ENCODE measurements around the gene FRAT2. TPM values are rescaled to one million over a fixed set of nuclear protein-coding genes. Genes with fewer than 3 reads are reported as not detected.
A peak's percentile ranks its signal among the peaks of the same experiment; 100 is the strongest.

FRAT2 gene
- total and polyA plus RNA-seq, 10 of the 15 experiments (the other 5 are each of a cell fraction or from before 2014, with no cell fraction given) = 0.69 to 5.9 (median 3.8) TPM

DNA sequence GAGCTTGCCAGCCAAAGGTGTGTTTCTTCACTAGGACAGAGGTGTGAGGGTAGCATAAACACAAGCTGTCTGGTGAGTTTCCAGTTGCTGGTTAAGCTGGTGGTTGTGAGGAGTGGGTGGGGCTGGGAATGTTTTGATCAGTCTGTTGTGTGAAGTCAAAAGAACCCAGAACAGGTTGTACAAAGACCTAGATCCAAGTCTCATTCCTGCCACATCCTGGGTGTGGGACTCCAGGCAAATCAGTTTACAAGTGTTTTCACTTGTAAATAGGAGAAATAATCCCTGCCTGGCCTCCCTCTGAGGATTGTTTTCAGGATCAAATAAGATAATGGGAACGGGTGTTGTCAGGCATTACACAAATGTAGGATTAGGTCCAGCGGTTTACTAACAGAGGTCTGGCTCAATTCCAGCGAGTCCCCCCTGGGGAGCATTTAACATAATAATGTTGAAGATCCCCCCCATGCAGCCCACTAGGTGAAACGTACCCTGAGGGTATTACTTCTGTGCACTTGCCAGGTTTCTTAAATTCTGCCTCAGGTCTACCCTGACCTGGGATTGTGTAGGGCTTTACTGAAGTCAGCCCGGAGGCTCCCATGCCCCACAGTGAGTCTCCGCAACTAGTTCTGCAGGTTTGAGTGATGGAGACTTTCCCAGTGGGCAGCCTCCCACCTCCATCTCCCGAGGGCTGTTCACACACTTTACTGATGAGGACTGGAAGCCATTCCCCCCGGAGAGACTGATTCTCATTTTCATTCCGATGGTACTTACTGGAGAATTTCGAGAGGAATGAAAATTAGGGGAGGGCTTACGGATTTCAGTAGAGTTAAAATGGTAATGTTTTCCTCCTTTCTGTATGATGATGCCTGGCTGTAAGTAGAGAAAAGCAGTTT, 2.7 kb upstream of the FRAT2 start:
- DNase-seq (ENCODE audit: low read depth, low spot score) (no peak), FAIRE-seq (no peak), ATAC-seq (no peak)
- Histone ChIP-seq H3K9ac (ENCODE audit: control insufficient read depth, insufficient read depth, low read length) (no peak overlapping the region), H3K79me2 (ENCODE audit: control insufficient read depth, insufficient read depth, low read length) (no peaks in the 10 kb centered on the region), H4K20me1 (ENCODE audit: control insufficient read depth, insufficient read depth) (no peaks in the 10 kb centered on the region; the same call in 1 of the 2 replicates), H2AFZ (ENCODE audit: control insufficient read depth, low read depth, low read length) (no peak overlapping the region), H3K4me2 (ENCODE audit: control insufficient read depth, insufficient read depth) (no peak overlapping the region), H3K36me3 (ENCODE audit: control insufficient read depth in 2 of 2, insufficient read depth in 2 of 2, low read length in 1 of 2) (no peaks in the 10 kb centered on the region), H3K27ac (ENCODE audit: control insufficient read depth, insufficient read depth) (no peak overlapping the region), H3K4me1 (ENCODE audit: control insufficient read depth, insufficient read depth, low read length) (no peaks in the 10 kb centered on the region), H3K27me3 (replicated peaks in 1 of 2; ENCODE audit: control insufficient read depth in 2 of 2, insufficient read depth in 2 of 2, low read length in 1 of 2) (peaks cover 0 to 9% of the 10 kb centered on the region in 2 experiments; a peak in 2 of 4 replicates), H3K4me3 (no peak overlapping the region), H3K9me3 (replicated peaks; ENCODE audit: control insufficient read depth, insufficient read depth, low read length) (no peaks in the 10 kb centered on the region)
- in situ Hi-C loops (cut with MboI) (no loop called here), intact Hi-C loops (cut with micrococcal nuclease; ENCODE audit: unreplicated experiment) (no loop called here)
- TF ChIP-seq MXI1 (IDR thresholded peaks at IDR 0.05; ENCODE audit: low read depth, low read length) = no peak
- TF ChIP-seq HCFC1 (IDR thresholded peaks at IDR 0.05; ENCODE audit: low read length) = no peak
- no peak for TF ChIP-seq NBN (IDR thresholded peaks at IDR 0.05)
- TF ChIP-seq RELA (IDR thresholded peaks at IDR 0.05; ENCODE audit: borderline replicate concordance, partially characterized antibody) = no peak
- TF ChIP-seq RAD21 (IDR thresholded peaks at IDR 0.05; ENCODE audit: insufficient read depth, low read depth, low read length) = no peak
- no peak for TF ChIP-seq CHD4 (IDR thresholded peaks at IDR 0.05)
- POLR2A ChIA-PET = no interaction called here
- 38% methylated on average over 11 of the region's 11 CpGs for WGBS (ENCODE audit: insufficient coverage, insufficient replicate concordance, low lambda C conversion rate, missing lambda C conversion rate)
- SMC1A ChIA-PET (ENCODE audit: uncharacterized antibody, unreplicated experiment) = no interaction called here
- CTCF ChIA-PET = interaction anchor here (0.6 to 1.5 kb wide), 2 partner anchors 59 to 65 kb away, joined by 3 read pairs; no protein-coding TSS in a partner anchor
- no TSS peak for BruUV-seq (replicated peaks)
- RAD21 ChIA-PET (ENCODE audit: unreplicated experiment) = no interaction called here

DNA sequence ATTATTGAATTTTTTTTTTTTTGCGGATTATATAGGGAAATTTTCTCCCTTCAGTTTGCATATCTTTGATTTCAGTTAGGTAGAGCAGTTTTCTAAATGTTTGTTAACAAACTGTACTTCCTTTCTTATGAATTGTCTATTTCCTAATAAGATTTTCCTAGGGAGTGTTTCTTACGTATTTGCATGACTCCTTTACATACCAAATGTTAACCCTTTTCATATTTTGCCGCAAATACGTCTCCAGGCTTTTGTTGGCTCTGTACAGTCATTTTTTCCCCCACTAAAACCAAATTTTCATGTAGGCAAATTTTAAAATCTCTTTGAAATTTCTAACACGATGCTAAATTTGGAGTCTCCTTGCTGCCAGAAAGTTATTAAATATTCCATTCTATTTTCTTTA, 1.9 kb upstream of the FRAT2 start:
- Histone ChIP-seq H4K20me1 (ENCODE audit: control insufficient read depth, insufficient read depth) (no peaks in the 10 kb centered on the region; the same call in 1 of the 2 replicates), H3K4me3 (no peak overlapping the region), H3K4me2 (ENCODE audit: control insufficient read depth, insufficient read depth) (no peak overlapping the region), H3K27ac (ENCODE audit: control insufficient read depth, insufficient read depth) (no peak overlapping the region), H3K27me3 (replicated peaks in 1 of 2; ENCODE audit: control insufficient read depth in 2 of 2, insufficient read depth in 2 of 2, low read length in 1 of 2) (peaks cover 0 to 9% of the 10 kb centered on the region in 2 experiments; a peak in 2 of 4 replicates), H2AFZ (ENCODE audit: control insufficient read depth, low read depth, low read length) (no peak overlapping the region), H3K4me1 (ENCODE audit: control insufficient read depth, insufficient read depth, low read length) (no peaks in the 10 kb centered on the region), H3K79me2 (ENCODE audit: control insufficient read depth, insufficient read depth, low read length) (no peaks in the 10 kb centered on the region), H3K9me3 (replicated peaks; ENCODE audit: control insufficient read depth, insufficient read depth, low read length) (no peaks in the 10 kb centered on the region), H3K9ac (ENCODE audit: control insufficient read depth, insufficient read depth, low read length) (no peak overlapping the region), H3K36me3 (ENCODE audit: control insufficient read depth in 2 of 2, insufficient read depth in 2 of 2, low read length in 1 of 2) (no peaks in the 10 kb centered on the region)
- intact Hi-C loops (cut with micrococcal nuclease; ENCODE audit: unreplicated experiment) (no loop called here), in situ Hi-C loops (cut with MboI) (no loop called here)
- POLR2A ChIA-PET = no interaction called here
- no TSS peak for BruUV-seq (replicated peaks)
- FAIRE-seq (no peak), DNase-seq (ENCODE audit: low read depth, low spot score) (no peak), ATAC-seq (no peak)
- CTCF ChIA-PET = no interaction called here
- RAD21 ChIA-PET (ENCODE audit: unreplicated experiment) = no interaction called here
- peak; percentile 22 for TF ChIP-seq MEF2B (IDR thresholded peaks at IDR 0.05; ENCODE audit: partially characterized antibody, poor library complexity, severe bottlenecking)
- no peak for TF ChIP-seq WRNIP1 (IDR thresholded peaks at IDR 0.05; ENCODE audit: borderline replicate concordance, low read depth, low read length)
- 6% methylated on average over 5 of the region's 5 CpGs for WGBS (ENCODE audit: insufficient coverage, insufficient replicate concordance, low lambda C conversion rate, missing lambda C conversion rate)
- SMC1A ChIA-PET (ENCODE audit: uncharacterized antibody, unreplicated experiment) = no interaction called here
